Inflammatory macrophage treated with lipopolysaccharide for 1 hour (primary cell): ENCODE data around the gene PANK4.
"Not testable (repeated sequence)": the region's sequence is repeated elsewhere in the genome, so short reads cannot be mapped to it uniquely, and the experiment has no call there.

ENCODE experiments used
- DNase-seq, 2 donors: peaks; one replicate each; pipeline ENCODE4 v3.0.0-alpha.2; 2020 to 2022

The PANK4 gene

GRCh38 chr1:2473198-2473597 lies 53.2 kb downstream of the PANK4 start:
- DNase-seq = no peak

- no peak for DNase-seq
Observed at GRCh38 chr1:2472561-2473177, 53.7 kb downstream of the PANK4 start.

- no peak for DNase-seq
Observed at GRCh38 chr1:2472109-2472508, 54.3 kb downstream of the PANK4 start.

GRCh38 chr1:2471587-2472001 lies 54.8 kb downstream of the PANK4 start:
- no peak for DNase-seq

- DNase-seq = no peak
Observed at GRCh38 chr1:2471159-2471471, 55.3 kb downstream of the PANK4 start.

- no peak for DNase-seq
Observed at GRCh38 chr1:2470290-2471158, 55.9 kb downstream of the PANK4 start.

GRCh38 chr1:2469103-2469940 lies 57.1 kb downstream of the PANK4 start:
- no peak for DNase-seq

GRCh38 chr1:2468540-2468939 lies 57.9 kb downstream of the PANK4 start:
- DNase-seq = no peak

- DNase-seq = no peak
Observed at GRCh38 chr1:2468041-2468472, 58.3 kb downstream of the PANK4 start.

- no peak for DNase-seq
Observed at GRCh38 chr1:2466958-2467554, 59.3 kb downstream of the PANK4 start.

GRCh38 chr1:2466270-2466665 lies 60.1 kb downstream of the PANK4 start:
- DNase-seq = no peak

GRCh38 chr1:2465371-2466269 lies 60.8 kb downstream of the PANK4 start:
- DNase-seq = no peak

GRCh38 chr1:2463396-2463795 lies 63.0 kb downstream of the PANK4 start:
- no peak for DNase-seq

- DNase-seq = no peak
Observed at GRCh38 chr1:2462819-2463218, 63.6 kb downstream of the PANK4 start.

GRCh38 chr1:2460996-2461751 lies 65.2 kb downstream of the PANK4 start:
- no peak for DNase-seq

- no peak for DNase-seq
Observed at GRCh38 chr1:2460203-2460602, 66.2 kb downstream of the PANK4 start.

- DNase-seq = no peak
Observed at GRCh38 chr1:2459757-2460156, 66.6 kb downstream of the PANK4 start.

GRCh38 chr1:2459102-2459753 lies 67.2 kb downstream of the PANK4 start:
- not testable (repeated sequence) for DNase-seq

GRCh38 chr1:2458687-2459086 lies 67.7 kb downstream of the PANK4 start:
- DNase-seq = no peak
